ENCODE data around the gene NAGLU.
A peak's percentile ranks its signal among the peaks of the same experiment; 100 is the strongest.

Gene NAGLU

GRCh38 chr17:42517516-42517915 is 18.5 kb upstream of the NAGLU start:
- H2AFZ ChIP-seq (ENCODE audit: low read length) = no peak overlapping the region
- H3K27ac ChIP-seq (replicated peaks; ENCODE audit: low read length) = no peak overlapping the region

GRCh38 chr17:42518046-42518754 is 17.8 kb upstream of the NAGLU start:
- H3K4ac ChIP-seq (ENCODE audit: low read length) = no peak overlapping the region
- no peak overlapping the region for H2AK5ac ChIP-seq (ENCODE audit: low read depth, low read length)
- no peak overlapping the region for H3K4me2 ChIP-seq (ENCODE audit: insufficient read depth, low read length, poor library complexity, severe bottlenecking)
- no peak overlapping the region for H2BK120ac ChIP-seq (ENCODE audit: low read depth, low read length)
- peaks cover 3% of the 10 kb centered on the region for H3K79me1 ChIP-seq (ENCODE audit: low read depth, low read length)
- no peak overlapping the region for H2BK15ac ChIP-seq (ENCODE audit: low read length)
- no peak overlapping the region for H3K14ac ChIP-seq (ENCODE audit: low read length)
- no peak overlapping the region for H2AFZ ChIP-seq (ENCODE audit: low read length)
- no peak overlapping the region for H4K91ac ChIP-seq (ENCODE audit: low read depth, low read length, poor library complexity)
- peaks cover 17 to 63% of the 10 kb centered on the region in 2 donors for H3K36me3 ChIP-seq (replicated peaks in 1 of 2; ENCODE audit: control insufficient read depth in 2 of 2, insufficient read depth in 2 of 2, low read length in 2 of 2)
- WGBS, 2 donors (ENCODE audit: extremely low coverage in 2 of 2, insufficient read length in 2 of 2, insufficient replicate concordance in 1 of 2) = no CpG with 5 or more reads among the region's 9 CpGs
- H3K4me3 ChIP-seq (ENCODE audit: low read length in 2 of 2) = no peak overlapping the region
- no peak for DNase-seq (ENCODE audit: low spot score)
- H3K18ac ChIP-seq (ENCODE audit: low read length) = no peak overlapping the region
- no peak overlapping the region for H3K9ac ChIP-seq (ENCODE audit: low read depth, low read length, poor library complexity)
- no peak overlapping the region for H2BK12ac ChIP-seq (ENCODE audit: low read length)
- H2BK5ac ChIP-seq (ENCODE audit: low read length) = no peak overlapping the region
- H3K23ac ChIP-seq (ENCODE audit: low read depth, low read length, poor library complexity) = no peak overlapping the region
- no peaks in the 10 kb centered on the region for H3K9me3 ChIP-seq (replicated peaks in 1 of 2; ENCODE audit: control insufficient read depth in 2 of 2, insufficient read depth in 1 of 2, low read depth in 1 of 2, low read length in 2 of 2)
- no peaks in the 10 kb centered on the region for H3K27me3 ChIP-seq (ENCODE audit: control insufficient read depth in 3 of 3, insufficient read depth in 3 of 3, low read depth in 1 of 3, low read length in 3 of 3)
- no peak overlapping the region for H4K8ac ChIP-seq (ENCODE audit: low read depth, low read length)
- H3K4me1 ChIP-seq (ENCODE audit: control insufficient read depth in 2 of 2, insufficient read depth in 1 of 2, low read depth in 1 of 2, low read length in 2 of 2) = peaks cover 50 to 66% of the 10 kb centered on the region in 2 donors
- H3K27ac ChIP-seq (replicated peaks; ENCODE audit: low read length) = peak overlapping the region; percentile 92

More at GRCh38 chr17:42517516-42517915, 18.5 kb upstream of the NAGLU start:
- no peaks in the 10 kb centered on the region for H3K9me3 ChIP-seq (replicated peaks in 1 of 2; ENCODE audit: control insufficient read depth in 2 of 2, insufficient read depth in 1 of 2, low read depth in 1 of 2, low read length in 2 of 2)
- peaks cover 2% of the 10 kb centered on the region for H3K79me1 ChIP-seq (ENCODE audit: low read depth, low read length)
- no peaks in the 10 kb centered on the region for H3K27me3 ChIP-seq (ENCODE audit: control insufficient read depth in 3 of 3, insufficient read depth in 3 of 3, low read depth in 1 of 3, low read length in 3 of 3)
- WGBS, 2 donors (ENCODE audit: extremely low coverage in 2 of 2, insufficient read length in 2 of 2, insufficient replicate concordance in 1 of 2) = no CpG with 5 or more reads among the region's 9 CpGs
- H2AK5ac ChIP-seq (ENCODE audit: low read depth, low read length) = no peak overlapping the region
- H2BK12ac ChIP-seq (ENCODE audit: low read length) = no peak overlapping the region
- H3K4ac ChIP-seq (ENCODE audit: low read length) = no peak overlapping the region
- H4K8ac ChIP-seq (ENCODE audit: low read depth, low read length) = no peak overlapping the region
- H3K9ac ChIP-seq (ENCODE audit: low read depth, low read length, poor library complexity) = no peak overlapping the region
- H4K91ac ChIP-seq (ENCODE audit: low read depth, low read length, poor library complexity) = no peak overlapping the region
- H2BK5ac ChIP-seq (ENCODE audit: low read length) = no peak overlapping the region
- H3K4me1 ChIP-seq (ENCODE audit: control insufficient read depth in 2 of 2, insufficient read depth in 1 of 2, low read depth in 1 of 2, low read length in 2 of 2) = peaks cover 44 to 62% of the 10 kb centered on the region in 2 donors
- H3K36me3 ChIP-seq (replicated peaks in 1 of 2; ENCODE audit: control insufficient read depth in 2 of 2, insufficient read depth in 2 of 2, low read length in 2 of 2) = peaks cover 17 to 57% of the 10 kb centered on the region in 2 donors
- no peak overlapping the region for H3K14ac ChIP-seq (ENCODE audit: low read length)
- no peak overlapping the region for H3K18ac ChIP-seq (ENCODE audit: low read length)
- H3K23ac ChIP-seq (ENCODE audit: low read depth, low read length, poor library complexity) = no peak overlapping the region
- H3K4me2 ChIP-seq (ENCODE audit: insufficient read depth, low read length, poor library complexity, severe bottlenecking) = no peak overlapping the region
- no peak overlapping the region for H3K4me3 ChIP-seq (ENCODE audit: low read length in 2 of 2)
- H2BK15ac ChIP-seq (ENCODE audit: low read length) = no peak overlapping the region
- peak; percentile 56 for DNase-seq (ENCODE audit: low spot score)
- H2BK120ac ChIP-seq (ENCODE audit: low read depth, low read length) = no peak overlapping the region

- peak overlapping the region; percentile 26 for H3K4me2 ChIP-seq (ENCODE audit: insufficient read depth, low read length, poor library complexity, severe bottlenecking)
Observed at GRCh38 chr17:42518755-42519545, 17.1 kb upstream of the NAGLU start.

More at GRCh38 chr17:42518755-42519545, 17.1 kb upstream of the NAGLU start:
- Histone ChIP-seq H4K91ac (ENCODE audit: low read depth, low read length, poor library complexity) (peak overlapping the region; percentile 40), H3K79me1 (ENCODE audit: low read depth, low read length) (peaks cover 3% of the 10 kb centered on the region), H3K9ac (ENCODE audit: low read depth, low read length, poor library complexity) (no peak overlapping the region), H3K4me3 (ENCODE audit: low read length in 2 of 2) (no peak overlapping the region), H3K23ac (ENCODE audit: low read depth, low read length, poor library complexity) (no peak overlapping the region), H3K27me3 (ENCODE audit: control insufficient read depth in 3 of 3, insufficient read depth in 3 of 3, low read depth in 1 of 3, low read length in 3 of 3) (no peaks in the 10 kb centered on the region), H2BK12ac (ENCODE audit: low read length) (peak overlapping the region; percentile 52), H2AFZ (ENCODE audit: low read length) (no peak overlapping the region), H2BK120ac (ENCODE audit: low read depth, low read length) (no peak overlapping the region), H3K9me3 (replicated peaks in 1 of 2; ENCODE audit: control insufficient read depth in 2 of 2, insufficient read depth in 1 of 2, low read depth in 1 of 2, low read length in 2 of 2) (no peaks in the 10 kb centered on the region), H3K36me3 (replicated peaks in 1 of 2; ENCODE audit: control insufficient read depth in 2 of 2, insufficient read depth in 2 of 2, low read length in 2 of 2) (peaks cover 14 to 60% of the 10 kb centered on the region in 2 donors), H2BK15ac (ENCODE audit: low read length) (peak overlapping the region; percentile 56), H3K27ac (replicated peaks; ENCODE audit: low read length) (peak overlapping the region; percentile 92), H3K4me1 (ENCODE audit: control insufficient read depth in 2 of 2, insufficient read depth in 1 of 2, low read depth in 1 of 2, low read length in 2 of 2) (peaks cover 50 to 66% of the 10 kb centered on the region in 2 donors), H3K14ac (ENCODE audit: low read length) (no peak overlapping the region), H4K8ac (ENCODE audit: low read depth, low read length) (no peak overlapping the region), H2BK5ac (ENCODE audit: low read length) (peak overlapping the region; percentile 43), H3K4ac (ENCODE audit: low read length) (peak overlapping the region; percentile 30), H2AK5ac (ENCODE audit: low read depth, low read length) (peak overlapping the region; percentile 49), H3K18ac (ENCODE audit: low read length) (peak overlapping the region; percentile 76)
- no peak for DNase-seq (ENCODE audit: low spot score)
- no CpG with 5 or more reads among the region's 6 CpGs for WGBS, 2 donors (ENCODE audit: extremely low coverage in 2 of 2, insufficient read length in 2 of 2, insufficient replicate concordance in 1 of 2)

Measured in neuronal stem cell (in vitro differentiated cells).